HFFc6 (cell line): ENCODE results near the gene RNASEH1. TPM values are rescaled to one million over a fixed set of nuclear protein-coding genes. Genes with fewer than 3 reads are reported as not detected.

Experiments used
- DNase-seq: peaks from one replicate; pipeline ENCODE4 v3.0.0-alpha.2; 2018
- H3K27ac Mint-ChIP-seq: 2 replicates; pipeline ENCODE4 v1.8.0; 2020; ENCODE audit warnings: mild to moderate bottlenecking, mixed read lengths
- H3K27me3 Mint-ChIP-seq: 2 replicates; pipeline ENCODE4 v1.8.0; 2021; ENCODE audit warnings: mild to moderate bottlenecking, moderate library complexity, mixed read lengths; ENCODE audit not compliant: insufficient read depth
- H3K36me3 Mint-ChIP-seq: 2 replicates; pipeline ENCODE4 v1.8.0; 2021; ENCODE audit warnings: low read depth, mixed read lengths
- H3K4me1 Mint-ChIP-seq: 2 replicates; pipeline ENCODE4 v1.8.0; 2020; ENCODE audit warnings: low read depth, mixed read lengths
- H3K4me3 Mint-ChIP-seq: 2 replicates; pipeline ENCODE4 v1.8.0; 2020; ENCODE audit warnings: mild to moderate bottlenecking, moderate library complexity, mixed read lengths
- H3K9me3 Mint-ChIP-seq: 2 replicates; pipeline ENCODE4 v1.8.0; 2020; ENCODE audit warnings: mild to moderate bottlenecking, mixed read lengths
- total RNA-seq, 6 experiments: library from RNA; stranded (reverse); fragmentation: NEBNext Ultra II Directional; extraction: Animal tissue kit (Norgen Biotek cat#: 25700); gene quantifications; 2 replicates in 1 of 6; 3 replicates in 5 of 6; pipeline ENCODE4 v1.2.3, GENCODE V29; 2021
- TF ChIP-seq, protein P1 (sequence below): fragments of 200-600 bp; sonication (generic); IDR thresholded peaks from 2 replicates; pipeline ENCODE4 v1.5.0; 2021; ENCODE audit warnings: antibody characterized with exemption, mild to moderate bottlenecking

Gene RNASEH1
- total RNA-seq, 6 experiments from 2014 or later = 36.9 to 43.6 (median 39.7) TPM

DNA sequence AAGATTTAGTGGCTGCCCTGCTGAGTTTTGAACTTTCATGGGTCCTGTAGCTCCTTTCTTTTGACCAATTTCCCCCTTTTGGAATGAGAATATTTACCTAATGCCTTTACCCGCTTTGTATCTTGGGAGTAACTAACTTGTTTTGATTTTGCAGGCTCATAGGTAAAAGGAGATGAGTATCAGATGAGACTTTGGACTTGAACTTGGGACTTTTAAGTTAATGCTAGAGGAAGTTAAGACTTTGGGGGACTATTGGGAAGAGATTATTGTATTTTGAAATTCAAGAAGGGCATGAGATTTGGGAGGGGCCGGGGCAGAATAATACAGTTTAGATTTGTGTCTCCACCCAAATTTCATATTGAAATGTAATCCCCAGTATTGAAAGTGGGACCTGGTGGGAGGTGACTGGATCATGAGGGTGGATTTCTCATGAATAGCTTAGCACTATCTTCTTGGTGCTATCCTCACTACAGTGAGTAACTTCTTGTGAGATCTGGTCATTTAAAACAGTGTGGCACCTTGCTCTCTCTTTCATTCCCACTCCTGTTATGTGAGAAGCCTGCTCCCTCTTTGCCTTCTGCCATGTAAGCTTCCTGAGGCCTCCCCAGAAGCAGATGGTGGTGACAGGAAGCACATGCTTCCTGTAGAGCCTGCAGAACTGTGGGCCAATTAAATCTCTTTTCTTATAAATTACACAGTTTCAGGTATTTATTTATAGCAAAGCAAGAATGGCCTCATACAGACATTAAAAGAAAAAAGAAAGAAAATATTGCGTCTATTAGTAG, 44.9 kb downstream of the RNASEH1 start:
- H3K36me3 Mint-ChIP-seq = peaks cover 70% of the 10 kb centered on the region
- no peaks in the 10 kb centered on the region for H3K27me3 Mint-ChIP-seq
- DNase-seq = no peak
- H3K4me1 Mint-ChIP-seq = peaks cover 11% of the 10 kb centered on the region
- no peak overlapping the region for H3K4me3 Mint-ChIP-seq
- TF ChIP-seq, protein P1, sequence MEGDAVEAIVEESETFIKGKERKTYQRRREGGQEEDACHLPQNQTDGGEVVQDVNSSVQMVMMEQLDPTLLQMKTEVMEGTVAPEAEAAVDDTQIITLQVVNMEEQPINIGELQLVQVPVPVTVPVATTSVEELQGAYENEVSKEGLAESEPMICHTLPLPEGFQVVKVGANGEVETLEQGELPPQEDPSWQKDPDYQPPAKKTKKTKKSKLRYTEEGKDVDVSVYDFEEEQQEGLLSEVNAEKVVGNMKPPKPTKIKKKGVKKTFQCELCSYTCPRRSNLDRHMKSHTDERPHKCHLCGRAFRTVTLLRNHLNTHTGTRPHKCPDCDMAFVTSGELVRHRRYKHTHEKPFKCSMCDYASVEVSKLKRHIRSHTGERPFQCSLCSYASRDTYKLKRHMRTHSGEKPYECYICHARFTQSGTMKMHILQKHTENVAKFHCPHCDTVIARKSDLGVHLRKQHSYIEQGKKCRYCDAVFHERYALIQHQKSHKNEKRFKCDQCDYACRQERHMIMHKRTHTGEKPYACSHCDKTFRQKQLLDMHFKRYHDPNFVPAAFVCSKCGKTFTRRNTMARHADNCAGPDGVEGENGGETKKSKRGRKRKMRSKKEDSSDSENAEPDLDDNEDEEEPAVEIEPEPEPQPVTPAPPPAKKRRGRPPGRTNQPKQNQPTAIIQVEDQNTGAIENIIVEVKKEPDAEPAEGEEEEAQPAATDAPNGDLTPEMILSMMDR = no peak
- peaks cover 8% of the 10 kb centered on the region; the same call in 1 of the 2 replicates for H3K9me3 Mint-ChIP-seq
- H3K27ac Mint-ChIP-seq = no peak overlapping the region

GRCh38 chr2:3512086-3512485, 46.0 kb downstream of the RNASEH1 start:
- Mint-ChIP-seq H3K9me3 (peaks cover 8% of the 10 kb centered on the region; the same call in 1 of the 2 replicates), H3K27ac (no peak overlapping the region), H3K4me3 (no peak overlapping the region), H3K27me3 (no peaks in the 10 kb centered on the region), H3K4me1 (no peaks in the 10 kb centered on the region), H3K36me3 (peaks cover 74% of the 10 kb centered on the region)
- TF ChIP-seq, protein P1 = no peak
- DNase-seq = no peak

DNA sequence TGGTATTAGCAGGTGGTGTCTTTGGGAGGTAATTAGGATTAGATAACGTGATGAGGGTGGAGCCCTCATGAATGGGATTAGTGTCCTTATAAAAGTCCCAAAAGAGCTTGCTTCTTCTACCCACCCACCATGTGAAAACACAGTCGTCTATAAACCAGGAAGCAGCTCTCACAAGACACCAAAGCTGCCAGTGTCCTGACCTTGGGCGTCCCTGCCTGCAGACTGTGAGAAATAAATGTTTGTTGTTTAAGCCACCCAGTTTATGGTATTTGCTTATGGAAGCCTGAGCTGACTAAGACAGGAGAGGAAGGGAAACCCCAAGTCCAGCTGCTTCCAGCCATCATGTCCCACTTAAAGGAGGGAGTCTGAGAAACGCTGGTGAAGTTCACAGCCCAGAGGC, 52.4 kb downstream of the RNASEH1 start:
- peaks cover 49% of the 10 kb centered on the region for H3K36me3 Mint-ChIP-seq
- H3K27ac Mint-ChIP-seq = no peak overlapping the region

GRCh38 chr2:3504741-3505140, 53.4 kb downstream of the RNASEH1 start:
- Mint-ChIP-seq H3K4me3 (no peak overlapping the region), H3K9me3 (no peaks in the 10 kb centered on the region), H3K27me3 (peaks cover 2% of the 10 kb centered on the region; the same call in 1 of the 2 replicates), H3K4me1 (no peaks in the 10 kb centered on the region), H3K36me3 (peaks cover 42% of the 10 kb centered on the region), H3K27ac (no peak overlapping the region)
- TF ChIP-seq, protein P1 = no peak
- no peak for DNase-seq

More for the DNA sequence above, 52.4 kb downstream of the RNASEH1 start:
- Mint-ChIP-seq H3K4me1 (no peaks in the 10 kb centered on the region), H3K4me3 (no peak overlapping the region), H3K27me3 (peaks cover under 1% of the 10 kb centered on the region; the same call in 1 of the 2 replicates), H3K9me3 (no peaks in the 10 kb centered on the region)
- TF ChIP-seq, protein P1 = no peak
- no peak for DNase-seq

DNA sequence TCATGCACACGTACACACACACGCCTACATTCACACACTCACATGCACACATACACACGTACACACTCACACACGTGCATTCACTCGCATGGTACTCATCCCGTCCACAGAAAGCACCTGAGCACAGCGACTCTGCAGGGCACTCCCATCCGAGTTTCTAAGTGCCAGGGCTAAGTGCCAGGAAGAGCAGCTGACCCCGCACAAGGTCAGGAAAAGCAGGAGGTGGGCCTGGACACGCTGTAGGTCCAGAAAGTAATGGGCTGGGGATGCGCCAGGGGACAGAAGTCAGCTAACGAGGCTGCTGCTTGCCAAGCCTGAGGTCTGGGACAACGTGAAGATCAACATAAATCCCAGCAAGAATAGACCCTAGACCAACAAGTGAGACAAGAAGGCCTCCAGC, 54.6 kb downstream of the RNASEH1 start:
- no peak overlapping the region; the same call in 1 of the 2 replicates for H3K27ac Mint-ChIP-seq
- DNase-seq = no peak
- TF ChIP-seq, protein P1 = no peak
- H3K9me3 Mint-ChIP-seq = no peaks in the 10 kb centered on the region
- H3K27me3 Mint-ChIP-seq = peaks cover 2% of the 10 kb centered on the region; the same call in 1 of the 2 replicates
- no peak overlapping the region for H3K4me3 Mint-ChIP-seq
- H3K36me3 Mint-ChIP-seq = peaks cover 52% of the 10 kb centered on the region
- H3K4me1 Mint-ChIP-seq = no peaks in the 10 kb centered on the region
